Measurements from ENCODE around the gene NFAM1.

Gene NFAM1

DNA sequence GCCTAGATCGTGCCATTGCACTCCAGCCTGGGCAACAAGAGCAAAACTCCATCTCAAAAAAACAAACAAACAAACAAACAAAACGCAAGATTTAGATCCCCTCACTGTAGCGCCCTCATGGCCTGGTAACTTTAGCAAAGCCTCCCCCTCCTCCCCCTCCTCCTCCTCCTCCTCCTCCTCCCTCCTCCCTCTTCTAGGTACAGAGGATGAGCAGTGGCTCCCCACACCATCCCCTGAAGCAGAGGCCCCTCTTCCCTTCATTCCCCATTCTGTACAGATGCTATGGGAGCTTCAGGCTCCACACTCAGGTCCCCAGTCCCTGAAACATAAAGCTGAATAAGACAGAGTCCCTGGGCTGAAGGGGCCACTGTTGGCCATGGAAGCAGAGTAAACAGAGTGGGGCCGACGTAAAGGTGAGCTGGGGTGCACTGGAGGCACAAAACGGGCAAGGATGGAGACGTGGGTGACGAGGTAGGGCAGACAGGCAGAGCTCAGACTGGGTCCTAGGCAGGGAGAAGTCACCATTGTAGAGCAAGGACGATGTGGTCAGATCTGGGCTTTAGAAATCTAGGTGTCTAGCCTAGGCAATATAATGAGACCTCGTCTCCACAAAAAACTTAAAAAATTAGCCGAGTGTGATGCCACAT lies 19.4 kb upstream of the NFAM1 start:
- DNase-seq (ENCODE audit: low read depth) = no peak
- TF ChIP-seq, protein P1, sequence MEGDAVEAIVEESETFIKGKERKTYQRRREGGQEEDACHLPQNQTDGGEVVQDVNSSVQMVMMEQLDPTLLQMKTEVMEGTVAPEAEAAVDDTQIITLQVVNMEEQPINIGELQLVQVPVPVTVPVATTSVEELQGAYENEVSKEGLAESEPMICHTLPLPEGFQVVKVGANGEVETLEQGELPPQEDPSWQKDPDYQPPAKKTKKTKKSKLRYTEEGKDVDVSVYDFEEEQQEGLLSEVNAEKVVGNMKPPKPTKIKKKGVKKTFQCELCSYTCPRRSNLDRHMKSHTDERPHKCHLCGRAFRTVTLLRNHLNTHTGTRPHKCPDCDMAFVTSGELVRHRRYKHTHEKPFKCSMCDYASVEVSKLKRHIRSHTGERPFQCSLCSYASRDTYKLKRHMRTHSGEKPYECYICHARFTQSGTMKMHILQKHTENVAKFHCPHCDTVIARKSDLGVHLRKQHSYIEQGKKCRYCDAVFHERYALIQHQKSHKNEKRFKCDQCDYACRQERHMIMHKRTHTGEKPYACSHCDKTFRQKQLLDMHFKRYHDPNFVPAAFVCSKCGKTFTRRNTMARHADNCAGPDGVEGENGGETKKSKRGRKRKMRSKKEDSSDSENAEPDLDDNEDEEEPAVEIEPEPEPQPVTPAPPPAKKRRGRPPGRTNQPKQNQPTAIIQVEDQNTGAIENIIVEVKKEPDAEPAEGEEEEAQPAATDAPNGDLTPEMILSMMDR (IDR thresholded peaks at IDR 0.05; ENCODE audit: control insufficient read depth, insufficient read depth, low read depth, low read length, missing control alignments) = no peak
- no peak overlapping the region for H3K4me3 ChIP-seq (ENCODE audit: control insufficient read depth, low read depth, low read length)

DNA sequence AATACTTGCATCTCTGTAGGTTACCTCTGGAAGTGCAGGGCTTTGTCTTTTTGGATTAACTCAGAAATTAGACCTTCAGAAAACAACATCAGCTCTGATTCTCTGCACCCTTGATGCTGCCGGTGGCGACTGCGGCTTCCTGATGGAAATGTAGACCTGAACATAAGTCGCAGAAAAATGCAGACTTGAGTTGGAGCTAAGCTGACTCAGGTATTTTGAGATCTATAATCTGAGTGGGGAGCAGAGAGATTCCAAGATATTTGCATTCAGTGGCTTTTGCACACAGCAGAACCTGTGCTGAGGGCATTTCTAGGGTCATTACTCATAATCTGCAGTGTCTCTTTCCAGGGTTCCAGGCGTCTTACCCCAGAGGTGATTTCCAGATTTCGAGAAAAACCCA lies 18.7 kb upstream of the NFAM1 start:
- TF ChIP-seq, protein P1 (IDR thresholded peaks at IDR 0.05; ENCODE audit: control insufficient read depth, insufficient read depth, low read depth, low read length, missing control alignments) = no peak
- H3K4me3 ChIP-seq (ENCODE audit: control insufficient read depth, low read depth, low read length) = no peak overlapping the region
- DNase-seq (ENCODE audit: low read depth) = no peak

DNA sequence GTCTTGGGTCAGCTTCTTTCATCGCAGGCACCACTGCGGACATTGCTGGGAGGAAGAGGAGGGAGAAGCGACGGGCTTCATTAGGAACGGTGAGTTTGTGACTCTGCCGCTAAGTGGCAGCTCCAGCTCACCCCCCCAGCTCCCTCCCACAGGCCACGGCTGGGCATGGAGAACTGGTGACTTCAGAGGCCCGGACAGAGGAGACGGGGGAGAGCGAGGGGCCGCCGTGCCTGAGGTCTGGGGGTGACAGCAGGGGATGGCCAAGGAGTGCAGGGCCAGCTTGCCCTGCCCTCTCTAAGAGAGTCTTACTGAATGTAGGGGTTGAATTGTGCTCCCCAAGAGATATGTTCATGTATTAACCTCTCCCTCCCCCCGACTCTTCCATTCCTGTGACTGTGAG lies 13.9 kb upstream of the NFAM1 start:
- no peak overlapping the region for H3K4me3 ChIP-seq (ENCODE audit: control insufficient read depth, low read depth, low read length)
- no peak for DNase-seq (ENCODE audit: low read depth)
- TF ChIP-seq, protein P1 (IDR thresholded peaks at IDR 0.05; ENCODE audit: control insufficient read depth, insufficient read depth, low read depth, low read length, missing control alignments) = no peak

- TF ChIP-seq, protein P1 (IDR thresholded peaks at IDR 0.05; ENCODE audit: control insufficient read depth, insufficient read depth, low read depth, low read length, missing control alignments) = peak; percentile 86
- DNase-seq (ENCODE audit: low read depth) = peak; percentile 74
- H3K4me3 ChIP-seq (ENCODE audit: control insufficient read depth, low read depth, low read length) = peak overlapping the region; percentile 41
Measured at GRCh38 chr22:42444077-42444904, 12.1 kb upstream of the NFAM1 start.

DNA sequence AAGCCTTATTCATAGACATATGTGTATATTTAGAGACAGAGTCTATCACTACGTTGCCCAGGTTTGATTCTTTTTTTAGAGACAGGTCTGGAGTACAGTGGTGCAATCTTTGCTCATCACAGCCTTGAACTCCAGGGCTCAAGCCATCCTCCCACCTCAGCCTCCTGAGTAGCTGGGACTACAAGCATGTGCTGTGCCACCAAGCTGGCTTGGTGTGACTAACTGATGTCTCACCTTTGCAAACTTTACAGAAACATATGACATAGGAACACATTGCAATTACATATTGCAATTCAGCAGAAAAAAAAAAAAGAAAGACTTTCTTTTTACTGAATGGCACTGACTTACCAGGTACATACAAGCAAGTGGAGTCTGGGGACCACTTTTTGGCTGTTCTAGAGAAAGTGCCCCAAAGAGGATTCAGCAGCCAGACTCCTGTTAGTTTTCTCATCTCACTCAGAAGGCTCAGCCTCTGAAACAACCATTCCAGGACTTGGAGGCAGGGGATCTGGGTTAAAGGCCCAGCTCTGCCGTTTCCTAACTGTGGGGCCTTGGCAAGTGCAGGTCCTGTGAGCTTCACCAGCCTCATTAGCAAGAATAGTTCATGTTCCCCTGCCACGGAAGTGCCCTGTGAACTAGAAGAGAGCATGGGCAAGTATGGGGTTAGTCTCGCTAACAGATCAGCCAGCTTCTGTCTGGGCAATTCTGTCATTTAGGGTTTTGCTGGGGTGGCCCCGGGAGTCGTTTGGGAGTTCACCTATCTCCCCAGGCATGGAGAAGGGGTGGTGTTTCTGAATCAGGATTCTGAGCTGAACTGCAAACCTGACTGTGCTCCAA lies 11.3 kb upstream of the NFAM1 start:
- no peak for DNase-seq (ENCODE audit: low read depth)
- peak overlapping the region; percentile 41 for H3K4me3 ChIP-seq (ENCODE audit: control insufficient read depth, low read depth, low read length)
- TF ChIP-seq, protein P1 (IDR thresholded peaks at IDR 0.05; ENCODE audit: control insufficient read depth, insufficient read depth, low read depth, low read length, missing control alignments) = no peak

DNA sequence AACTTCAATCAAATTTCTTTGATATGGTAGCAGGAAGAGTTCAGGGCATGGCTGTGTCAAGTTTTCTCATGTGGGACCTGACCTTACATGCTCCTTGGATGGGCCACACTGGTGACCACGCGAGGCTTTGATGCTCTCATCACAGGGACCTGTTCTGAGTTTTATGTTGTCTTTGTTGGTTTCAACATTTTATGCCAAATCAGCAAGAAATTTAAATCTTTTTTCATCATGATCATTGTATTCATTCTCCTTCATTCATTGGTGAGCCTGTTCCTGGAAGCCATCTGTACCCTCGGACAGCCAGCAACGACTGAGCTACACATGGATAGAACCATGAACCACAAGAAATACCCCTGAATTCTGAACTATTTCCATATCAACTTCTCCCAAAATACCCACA lies 10.5 kb upstream of the NFAM1 start:
- TF ChIP-seq, protein P1 (IDR thresholded peaks at IDR 0.05; ENCODE audit: control insufficient read depth, insufficient read depth, low read depth, low read length, missing control alignments) = no peak
- H3K4me3 ChIP-seq (ENCODE audit: control insufficient read depth, low read depth, low read length) = no peak overlapping the region
- no peak for DNase-seq (ENCODE audit: low read depth)
